ENCODE measurements around the gene SCCPDH. TPM values are rescaled to one million over a fixed set of nuclear protein-coding genes. Genes with fewer than 3 reads are reported as not detected.

Gene SCCPDH
- total and polyA plus RNA-seq, 2 donors (not counting 1 experiment from before 2014, with no cell fraction given) = 1.7 to 6.6 TPM

DNA sequence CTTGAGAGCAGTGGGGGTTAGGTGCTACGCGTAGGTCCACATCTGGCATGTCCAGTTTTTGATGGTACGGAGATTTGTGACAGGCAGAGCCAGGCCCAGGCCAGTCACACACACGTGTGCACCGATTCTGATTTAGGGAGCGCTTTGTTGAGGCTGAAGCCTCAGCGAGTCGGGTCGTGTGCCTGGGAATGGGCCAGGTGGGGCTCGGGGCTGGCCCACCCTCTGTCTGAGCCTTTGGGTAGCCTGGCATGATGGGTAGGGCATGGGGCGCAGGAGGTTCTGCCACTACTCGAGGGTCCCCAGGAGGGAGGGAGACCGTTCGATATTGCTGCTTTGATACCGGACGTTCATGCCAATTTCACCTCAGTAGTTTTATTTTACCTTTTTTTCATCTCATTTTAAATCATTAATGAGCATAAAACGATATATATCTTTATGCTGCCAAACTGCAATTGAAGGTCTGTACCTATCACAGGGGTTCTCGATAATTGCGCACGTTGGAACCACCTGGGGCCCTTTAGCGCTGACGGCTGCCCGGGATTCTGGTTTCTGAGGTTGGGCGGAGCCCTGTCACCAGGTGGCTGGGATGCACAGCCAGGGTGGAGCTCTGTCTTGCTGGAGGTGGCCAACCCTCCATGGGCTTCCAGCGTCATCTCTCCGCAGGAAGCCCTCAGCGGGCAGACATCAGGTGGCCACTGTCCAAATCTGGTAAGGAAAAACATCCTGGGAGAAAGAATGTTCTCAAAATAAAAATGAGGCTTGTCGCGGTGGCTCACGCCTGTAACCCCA, 71.9 kb downstream of the SCCPDH start:
- Mint-ChIP-seq H3K9me3 (ENCODE audit: insufficient read depth) (no peaks in the 10 kb centered on the region), H3K4me1 (no peaks in the 10 kb centered on the region), H3K4me3 (no peak overlapping the region), H3K27ac (no peak overlapping the region), H3K27me3 (peaks cover 3% of the 10 kb centered on the region)
- Histone ChIP-seq H2AFZ (ENCODE audit: insufficient read depth, low read depth, low read length, poor library complexity, severe bottlenecking) (no peak overlapping the region), H3K4me3 (ENCODE audit: control extremely low read depth in 1 of 5, extremely low read depth in 1 of 5, insufficient read depth in 1 of 5, low read depth in 2 of 5, low read length in 4 of 5) (no peak overlapping the region), H4K20me1 (ENCODE audit: control insufficient read depth, insufficient read depth, low read length, poor library complexity, severe bottlenecking) (no peaks in the 10 kb centered on the region), H3K9me3 (ENCODE audit: control extremely low read depth in 1 of 3, control insufficient read depth in 2 of 3, insufficient read depth in 1 of 3, low read length in 2 of 3) (no peaks in the 10 kb centered on the region), H3K79me2 (ENCODE audit: control insufficient read depth, insufficient read depth, low read length) (no peaks in the 10 kb centered on the region), H3K4me1 (ENCODE audit: control insufficient read depth in 2 of 2, insufficient read depth in 2 of 2, low read length in 2 of 2) (no peaks in the 10 kb centered on the region), H3K27me3 (replicated peaks in 1 of 4; ENCODE audit: control extremely low read depth in 1 of 4, control insufficient read depth in 3 of 4, insufficient read depth in 4 of 4, low read length in 3 of 4) (no peaks in the 10 kb centered on the region), H3K36me3 (replicated peaks in 1 of 2; ENCODE audit: control extremely low read depth in 1 of 2, control insufficient read depth in 1 of 2, extremely low read depth in 1 of 2, insufficient read depth in 2 of 2, low read length in 1 of 2) (no peaks in the 10 kb centered on the region), H3K9ac (ENCODE audit: low read length) (no peak overlapping the region), H3K27ac (ENCODE audit: low read length in 2 of 2) (no peak overlapping the region), H3K4me2 (replicated peaks; ENCODE audit: low read depth, low read length, poor library complexity, severe bottlenecking) (no peak overlapping the region)
- intact Hi-C loops (cut with micrococcal nuclease) = no loop called here
- ATAC-seq (ENCODE audit: low read depth) = no peak
- POLR2A ChIA-PET = no interaction called here
- TF ChIP-seq, protein P1, sequence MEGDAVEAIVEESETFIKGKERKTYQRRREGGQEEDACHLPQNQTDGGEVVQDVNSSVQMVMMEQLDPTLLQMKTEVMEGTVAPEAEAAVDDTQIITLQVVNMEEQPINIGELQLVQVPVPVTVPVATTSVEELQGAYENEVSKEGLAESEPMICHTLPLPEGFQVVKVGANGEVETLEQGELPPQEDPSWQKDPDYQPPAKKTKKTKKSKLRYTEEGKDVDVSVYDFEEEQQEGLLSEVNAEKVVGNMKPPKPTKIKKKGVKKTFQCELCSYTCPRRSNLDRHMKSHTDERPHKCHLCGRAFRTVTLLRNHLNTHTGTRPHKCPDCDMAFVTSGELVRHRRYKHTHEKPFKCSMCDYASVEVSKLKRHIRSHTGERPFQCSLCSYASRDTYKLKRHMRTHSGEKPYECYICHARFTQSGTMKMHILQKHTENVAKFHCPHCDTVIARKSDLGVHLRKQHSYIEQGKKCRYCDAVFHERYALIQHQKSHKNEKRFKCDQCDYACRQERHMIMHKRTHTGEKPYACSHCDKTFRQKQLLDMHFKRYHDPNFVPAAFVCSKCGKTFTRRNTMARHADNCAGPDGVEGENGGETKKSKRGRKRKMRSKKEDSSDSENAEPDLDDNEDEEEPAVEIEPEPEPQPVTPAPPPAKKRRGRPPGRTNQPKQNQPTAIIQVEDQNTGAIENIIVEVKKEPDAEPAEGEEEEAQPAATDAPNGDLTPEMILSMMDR (IDR thresholded peaks at IDR 0.05) = no peak
- no peak for TF ChIP-seq EZH2 (IDR thresholded peaks at IDR 0.05; ENCODE audit: borderline replicate concordance, insufficient read depth, low read depth, low read length, poor library complexity, severe bottlenecking)
- no peak for DNase-seq
- 98% methylated on average over 24 of the region's 30 CpGs for WGBS (ENCODE audit: insufficient coverage)
- CTCF ChIA-PET = no interaction called here

DNA sequence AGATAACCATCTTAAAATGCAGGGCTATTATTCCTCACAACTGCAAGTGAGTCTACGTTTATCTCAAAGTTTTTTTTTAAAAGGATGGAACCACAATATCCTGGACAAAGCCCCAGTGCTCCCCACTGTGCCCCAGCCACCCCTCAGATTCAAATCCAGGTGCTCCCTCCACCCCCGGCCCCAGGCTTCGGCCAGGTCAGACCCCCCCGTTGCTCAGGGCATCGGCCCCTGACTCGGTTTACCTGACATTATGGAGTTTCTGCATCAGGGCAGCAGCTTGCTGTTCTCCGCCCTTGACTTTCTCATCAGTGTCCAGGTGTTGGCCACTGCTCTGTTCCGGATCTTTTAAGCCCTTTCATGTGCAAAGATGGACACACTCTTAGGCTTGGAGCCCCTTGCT, 72.9 kb downstream of the SCCPDH start:
- H3K4me1 ChIP-seq (ENCODE audit: control insufficient read depth in 2 of 2, insufficient read depth in 2 of 2, low read length in 2 of 2) = no peaks in the 10 kb centered on the region
- ChIA-PET POLR2A (interaction anchor here (0.6 kb wide), 1 partner anchor 49 kb away, joined by 7 read pairs; no protein-coding TSS in a partner anchor), CTCF (no interaction called here)
- no peak overlapping the region for H3K4me3 Mint-ChIP-seq
- TF ChIP-seq, protein P1 (IDR thresholded peaks at IDR 0.05) = no peak
- TF ChIP-seq EZH2 (IDR thresholded peaks at IDR 0.05; ENCODE audit: borderline replicate concordance, insufficient read depth, low read depth, low read length, poor library complexity, severe bottlenecking) = no peak
- DNase-seq (no peak), ATAC-seq (ENCODE audit: low read depth) (no peak)
- H3K4me2 ChIP-seq (replicated peaks; ENCODE audit: low read depth, low read length, poor library complexity, severe bottlenecking) = no peak overlapping the region
- H3K9me3 ChIP-seq (ENCODE audit: control extremely low read depth in 1 of 3, control insufficient read depth in 2 of 3, insufficient read depth in 1 of 3, low read length in 2 of 3) = no peaks in the 10 kb centered on the region
- H3K27me3 ChIP-seq (replicated peaks in 1 of 4; ENCODE audit: control extremely low read depth in 1 of 4, control insufficient read depth in 3 of 4, insufficient read depth in 4 of 4, low read length in 3 of 4) = no peaks in the 10 kb centered on the region
- no peak overlapping the region for H2AFZ ChIP-seq (ENCODE audit: insufficient read depth, low read depth, low read length, poor library complexity, severe bottlenecking)
- intact Hi-C loops (cut with micrococcal nuclease) = no loop called here
- peaks cover 3% of the 10 kb centered on the region for H3K27me3 Mint-ChIP-seq
- H4K20me1 ChIP-seq (ENCODE audit: control insufficient read depth, insufficient read depth, low read length, poor library complexity, severe bottlenecking) = no peaks in the 10 kb centered on the region
- no peaks in the 10 kb centered on the region for H3K79me2 ChIP-seq (ENCODE audit: control insufficient read depth, insufficient read depth, low read length)
- H3K4me1 Mint-ChIP-seq = no peaks in the 10 kb centered on the region
- H3K9ac ChIP-seq (ENCODE audit: low read length) = no peak overlapping the region
- no peak overlapping the region for H3K4me3 ChIP-seq (ENCODE audit: control extremely low read depth in 1 of 5, extremely low read depth in 1 of 5, insufficient read depth in 1 of 5, low read depth in 2 of 5, low read length in 4 of 5)
- WGBS (ENCODE audit: insufficient coverage) = 89% methylated on average over 8 of the region's 8 CpGs
- H3K27ac ChIP-seq (ENCODE audit: low read length in 2 of 2) = no peak overlapping the region
- no peak overlapping the region for H3K27ac Mint-ChIP-seq
- H3K9me3 Mint-ChIP-seq (ENCODE audit: insufficient read depth) = no peaks in the 10 kb centered on the region
- no peaks in the 10 kb centered on the region for H3K36me3 ChIP-seq (replicated peaks in 1 of 2; ENCODE audit: control extremely low read depth in 1 of 2, control insufficient read depth in 1 of 2, extremely low read depth in 1 of 2, insufficient read depth in 2 of 2, low read length in 1 of 2)
